ENCODE data around the gene GLRX.

DNA sequence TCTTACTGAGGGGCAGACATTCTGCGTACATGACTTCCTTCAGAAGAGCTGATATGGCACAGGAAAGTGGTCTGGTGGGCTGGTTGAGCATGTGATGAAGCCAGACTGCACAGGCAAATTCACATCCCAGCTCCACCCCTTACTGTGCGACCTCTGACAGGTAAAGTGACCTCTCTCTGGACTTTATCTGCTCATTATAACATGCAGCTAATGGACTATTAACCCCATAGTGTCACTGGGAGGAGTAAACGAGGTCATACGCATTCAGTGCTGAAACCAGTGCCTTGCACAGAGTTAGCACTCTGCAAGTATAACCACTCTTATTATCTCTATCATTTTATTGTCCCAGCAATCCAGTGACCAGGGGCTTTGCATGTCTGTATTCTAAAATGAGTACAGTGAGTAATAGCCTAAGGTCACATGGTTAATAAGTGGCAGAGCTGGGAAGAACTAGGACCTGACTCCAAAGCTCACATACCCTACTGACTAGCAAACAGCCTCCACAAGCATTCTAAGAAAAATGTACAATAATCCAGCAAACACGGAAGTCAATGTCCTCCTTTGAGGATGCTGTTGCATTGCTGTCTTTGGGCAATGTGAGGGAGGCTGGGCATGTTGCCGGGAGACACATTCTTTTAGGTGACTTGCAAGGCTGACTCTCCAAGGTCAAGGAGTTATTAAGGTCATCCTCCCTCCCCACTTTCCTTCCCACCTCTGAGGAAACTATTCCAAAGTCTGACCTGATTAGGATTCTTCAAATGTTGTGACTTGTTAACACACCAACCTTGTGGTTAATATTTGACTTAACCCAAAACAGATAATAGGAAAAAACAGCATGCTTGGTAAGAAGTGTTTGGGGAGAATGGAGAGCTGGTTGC is 19.0 kb downstream of the GLRX start:
- TF ChIP-seq CTCF (IDR thresholded peaks at IDR 0.05; ENCODE audit: insufficient read depth, low read length, poor library complexity, severe bottlenecking), result no peak
- TF ChIP-seq EZH2phosphoT487 (conservative IDR thresholded peaks at IDR 0.05; ENCODE audit: low read length), result no peak
